GM06990 (cell line): ENCODE measurements around the gene PHC2.

Experiments
- DNase-seq: peaks from one replicate; pipeline ENCODE4 v3.0.0-alpha.2; 2011; ENCODE audit not compliant: insufficient read length; ENCODE audit errors: extremely low read depth
- H3K27me3 ChIP-seq: replicated peaks from 2 replicates; pipeline ENCODE4 v1.6.0; 2011; ENCODE audit warnings: low read length; ENCODE audit not compliant: control insufficient read depth, insufficient read depth
- H3K36me3 ChIP-seq: 2 replicates; pipeline ENCODE4 v1.5.1; 2011; ENCODE audit warnings: low read length; ENCODE audit not compliant: control insufficient read depth, insufficient read depth
- H3K4me3 ChIP-seq: replicated peaks from 2 replicates; pipeline ENCODE4 v1.5.1; 2011; ENCODE audit warnings: low read depth, mild to moderate bottlenecking, control low read depth, low read length
- CTCF ChIP-seq: IDR thresholded peaks from 2 replicates; pipeline ENCODE4 v1.5.1; 2011; ENCODE audit warnings: low read length, control low read depth, mild to moderate bottlenecking, inconsistent platforms; ENCODE audit not compliant: insufficient read depth, poor library complexity, severe bottlenecking

The PHC2 gene

GRCh38 chr1:33465316-33465715 lies 34.4 kb upstream of the PHC2 start:
- H3K36me3 ChIP-seq, result no peaks in the 10 kb centered on the region
- no peak overlapping the region for H3K4me3 ChIP-seq
- no peak for DNase-seq
- no peak for TF ChIP-seq CTCF
- H3K27me3 ChIP-seq, result no peaks in the 10 kb centered on the region

DNA sequence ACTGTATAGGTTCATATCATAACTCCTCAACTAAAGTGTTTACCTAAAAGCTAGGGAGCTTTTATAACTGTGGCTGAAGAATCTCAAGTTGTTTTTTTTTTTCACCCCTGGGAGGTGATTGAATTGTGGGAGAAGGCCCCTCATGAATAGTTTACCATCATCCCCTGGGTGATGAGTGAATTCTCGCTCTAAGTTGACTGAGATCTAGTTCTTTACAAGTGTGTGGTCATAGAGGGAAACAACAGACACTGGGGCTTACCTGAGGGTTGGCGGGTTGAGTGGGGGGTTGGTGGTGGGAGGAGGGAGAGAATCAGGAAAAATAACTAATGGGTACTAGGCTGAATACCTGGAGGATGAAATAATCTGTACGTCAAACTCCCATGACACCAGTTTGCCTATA lies 33.7 kb upstream of the PHC2 start:
- Histone ChIP-seq H3K27me3 (no peaks in the 10 kb centered on the region), H3K36me3 (no peaks in the 10 kb centered on the region), H3K4me3 (no peak overlapping the region)
- DNase-seq, result no peak
- TF ChIP-seq CTCF, result no peak

DNA sequence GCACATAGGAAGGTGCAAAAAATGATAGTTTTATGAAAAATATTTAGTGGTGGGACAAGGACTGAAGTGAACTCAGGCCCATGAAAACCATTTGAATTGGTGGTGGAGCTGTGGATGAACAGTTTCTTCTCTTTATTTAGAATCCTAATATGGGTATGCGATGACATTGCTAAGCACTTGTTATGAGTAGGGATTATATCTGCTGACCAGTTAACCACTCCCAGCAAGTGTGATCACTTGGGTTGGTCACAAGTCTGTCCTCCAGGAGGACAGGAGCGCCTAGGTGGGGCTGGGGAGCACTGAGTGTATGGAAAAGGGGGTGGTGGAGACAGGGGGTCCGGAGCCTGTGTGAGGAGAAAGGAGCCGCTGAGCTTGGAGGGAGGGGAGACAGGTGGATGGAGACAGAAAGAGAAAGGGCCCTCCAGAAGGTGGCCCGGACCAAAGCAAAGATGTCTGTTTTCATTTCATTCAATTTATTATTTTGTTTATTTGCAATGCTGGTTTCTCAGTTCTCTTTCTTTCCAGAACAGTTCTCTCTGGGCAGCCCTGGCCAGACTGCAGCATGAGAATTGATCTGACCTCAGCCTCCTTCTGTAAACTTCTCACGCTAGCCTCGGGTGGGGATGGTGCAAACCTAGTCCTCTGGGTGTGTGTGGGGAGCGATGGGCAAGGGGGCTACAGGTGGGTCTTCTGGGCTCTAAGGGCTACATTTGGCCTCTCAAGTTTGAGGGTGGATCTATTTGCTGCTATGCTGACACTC lies 31.7 kb upstream of the PHC2 start:
- Histone ChIP-seq H3K27me3 (no peaks in the 10 kb centered on the region), H3K4me3 (no peak overlapping the region)
- no peak for TF ChIP-seq CTCF

GRCh38 chr1:33460947-33461629 lies 30.2 kb upstream of the PHC2 start:
- Histone ChIP-seq H3K4me3 (peak overlapping the region; percentile 8; the same call in 1 of the 2 replicates), H3K27me3 (no peaks in the 10 kb centered on the region)
- peak; percentile 55 for DNase-seq

More for the DNA sequence above, 31.7 kb upstream of the PHC2 start:
- no peak for DNase-seq
- no peaks in the 10 kb centered on the region for H3K36me3 ChIP-seq

DNA sequence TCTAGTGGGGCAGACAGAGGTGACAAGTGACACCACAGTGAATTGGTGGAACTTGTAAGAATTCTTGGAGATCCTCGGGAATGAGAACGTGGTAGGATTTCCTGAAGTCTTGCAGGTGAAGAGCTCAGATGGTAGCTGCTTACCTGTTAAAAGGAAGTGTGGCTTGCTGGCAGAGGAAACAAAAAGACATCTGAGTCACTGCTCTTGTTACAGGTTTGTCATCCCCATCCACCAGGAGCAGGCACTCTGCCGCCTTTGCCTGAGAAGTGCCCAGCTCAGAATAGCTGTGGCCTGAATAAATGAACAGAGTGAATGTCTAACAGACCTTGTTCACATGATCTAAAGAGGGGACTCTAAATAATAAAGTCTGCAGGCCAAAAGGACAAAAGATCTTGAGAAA lies 29.2 kb upstream of the PHC2 start:
- Histone ChIP-seq H3K27me3 (no peaks in the 10 kb centered on the region), H3K4me3 (no peak overlapping the region), H3K36me3 (no peaks in the 10 kb centered on the region)
- no peak for DNase-seq
- no peak for TF ChIP-seq CTCF

More at GRCh38 chr1:33460947-33461629, 30.2 kb upstream of the PHC2 start:
- TF ChIP-seq CTCF, result no peak
- no peaks in the 10 kb centered on the region for H3K36me3 ChIP-seq

- DNase-seq, result no peak
- H3K36me3 ChIP-seq, result no peaks in the 10 kb centered on the region
- no peaks in the 10 kb centered on the region for H3K27me3 ChIP-seq
- no peak overlapping the region for H3K4me3 ChIP-seq
- no peak for TF ChIP-seq CTCF
Observed at GRCh38 chr1:33459691-33460090, 28.8 kb upstream of the PHC2 start.
